Heart left ventricle (tissue), 13 donors: ENCODE measurements around the gene LRRC27.

ENCODE experiments used
- POLR2A ChIP-seq, 2 donors: fragments of 450-650 bp; IDR thresholded peaks; one replicate each; pipeline ENCODE4 v1.6.1; 2017; ENCODE audit warnings: antibody characterized with exemption in 2 of 2, mild to moderate bottlenecking in 2 of 2, moderate library complexity in 2 of 2
- TF ChIP-seq, protein P1 (sequence below), 12 donors: fragments of 200-600 bp; sonication (generic) in 4 of 12; IDR thresholded peaks; one replicate each; pipeline versions ENCODE4 v1.5.0 to v1.8.0; 2018 to 2022; ENCODE audit warnings: antibody characterized with exemption in 12 of 12, mild to moderate bottlenecking in 5 of 12
- donor health status: ischemic (EF 13 %, LVEDD 7.1; RV severe dilation, severe dysfunction).
- donor health status: DM: no; HTN: yes; CAD: no.
- donor health status: DM: no; HTN: no; CAD: no.
- donor health status: ischemic (EF 25% LVEDD 6.9; RV normal size, moderate dysfunction).
- donor health status: ischemic (EF 25% LVEDD 5.7; RV mildly dilated, moderate dysfunction).
- donor health status: ischemic (EF 35%, LVEDD 5.7; RV mildly dilated, moderate dysfunction).
- donor health status: nonischemic (EF 11% LVEDD 7.7; RV severe dilation, severe dysfunction).
- donor health status: DM: yes; HTN: yes; CAD: no.
- donor health status: PGD.
- donor health status: ischemic (EF 29% LVEDD 5.4; RV normal size, mild dysfunction).
- donor health status: nonischemic (EF 23%, LVEDD 6.1; RV moderate dilation, normal function).

DNA sequence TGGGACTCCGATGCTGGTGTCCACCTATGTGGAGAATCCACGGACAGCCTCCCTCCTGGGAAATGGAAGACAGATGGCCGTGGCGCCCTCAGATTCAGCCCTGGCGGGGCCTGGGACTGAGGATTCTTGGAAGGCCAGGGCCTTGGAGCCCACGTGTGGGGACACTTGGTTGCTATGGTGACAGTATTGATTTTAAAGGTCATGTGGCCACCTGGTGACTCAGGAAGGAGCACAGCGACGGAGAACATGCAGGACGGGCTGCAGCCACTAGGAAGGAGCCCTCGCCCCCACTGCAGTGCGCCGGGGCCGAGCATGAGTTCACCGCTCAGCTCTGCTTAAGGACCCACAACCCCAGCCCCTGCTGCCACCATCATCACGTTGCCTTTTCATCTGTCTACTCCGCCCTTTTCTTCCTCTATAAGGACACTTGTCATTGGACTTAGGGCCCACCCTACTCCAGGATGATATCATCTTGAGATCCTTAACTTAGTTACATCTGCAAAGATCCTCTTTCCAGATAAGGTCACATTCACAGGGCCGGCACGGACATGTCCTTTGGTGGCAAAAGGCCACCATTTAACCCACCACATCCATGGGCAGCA is 20.6 kb upstream of the LRRC27 start:
- TF ChIP-seq, protein P1, sequence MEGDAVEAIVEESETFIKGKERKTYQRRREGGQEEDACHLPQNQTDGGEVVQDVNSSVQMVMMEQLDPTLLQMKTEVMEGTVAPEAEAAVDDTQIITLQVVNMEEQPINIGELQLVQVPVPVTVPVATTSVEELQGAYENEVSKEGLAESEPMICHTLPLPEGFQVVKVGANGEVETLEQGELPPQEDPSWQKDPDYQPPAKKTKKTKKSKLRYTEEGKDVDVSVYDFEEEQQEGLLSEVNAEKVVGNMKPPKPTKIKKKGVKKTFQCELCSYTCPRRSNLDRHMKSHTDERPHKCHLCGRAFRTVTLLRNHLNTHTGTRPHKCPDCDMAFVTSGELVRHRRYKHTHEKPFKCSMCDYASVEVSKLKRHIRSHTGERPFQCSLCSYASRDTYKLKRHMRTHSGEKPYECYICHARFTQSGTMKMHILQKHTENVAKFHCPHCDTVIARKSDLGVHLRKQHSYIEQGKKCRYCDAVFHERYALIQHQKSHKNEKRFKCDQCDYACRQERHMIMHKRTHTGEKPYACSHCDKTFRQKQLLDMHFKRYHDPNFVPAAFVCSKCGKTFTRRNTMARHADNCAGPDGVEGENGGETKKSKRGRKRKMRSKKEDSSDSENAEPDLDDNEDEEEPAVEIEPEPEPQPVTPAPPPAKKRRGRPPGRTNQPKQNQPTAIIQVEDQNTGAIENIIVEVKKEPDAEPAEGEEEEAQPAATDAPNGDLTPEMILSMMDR (IDR thresholded peaks at IDR 0.05): no peak
- no peak for TF ChIP-seq POLR2A (IDR thresholded peaks at IDR 0.05)
